AG09309 (cell line): ENCODE data around the gene HLA-DQB1.

Experiments
- DNase-seq: peaks from one replicate; pipeline ENCODE4 v3.0.0-alpha.2; 2010; ENCODE audit warnings: low read depth
- H3K4me3 ChIP-seq: 2 replicates; pipeline ENCODE4 v1.5.1; 2011; ENCODE audit warnings: mild to moderate bottlenecking, low read depth, low read length, moderate library complexity; ENCODE audit not compliant: control insufficient read depth
- CTCF ChIP-seq: IDR thresholded peaks from 2 replicates; pipeline ENCODE4 v1.5.1; 2011; ENCODE audit warnings: mild to moderate bottlenecking, low read depth, low read length, inconsistent platforms; ENCODE audit not compliant: insufficient read depth, control insufficient read depth; ENCODE audit errors: missing control alignments

The HLA-DQB1 gene

DNA sequence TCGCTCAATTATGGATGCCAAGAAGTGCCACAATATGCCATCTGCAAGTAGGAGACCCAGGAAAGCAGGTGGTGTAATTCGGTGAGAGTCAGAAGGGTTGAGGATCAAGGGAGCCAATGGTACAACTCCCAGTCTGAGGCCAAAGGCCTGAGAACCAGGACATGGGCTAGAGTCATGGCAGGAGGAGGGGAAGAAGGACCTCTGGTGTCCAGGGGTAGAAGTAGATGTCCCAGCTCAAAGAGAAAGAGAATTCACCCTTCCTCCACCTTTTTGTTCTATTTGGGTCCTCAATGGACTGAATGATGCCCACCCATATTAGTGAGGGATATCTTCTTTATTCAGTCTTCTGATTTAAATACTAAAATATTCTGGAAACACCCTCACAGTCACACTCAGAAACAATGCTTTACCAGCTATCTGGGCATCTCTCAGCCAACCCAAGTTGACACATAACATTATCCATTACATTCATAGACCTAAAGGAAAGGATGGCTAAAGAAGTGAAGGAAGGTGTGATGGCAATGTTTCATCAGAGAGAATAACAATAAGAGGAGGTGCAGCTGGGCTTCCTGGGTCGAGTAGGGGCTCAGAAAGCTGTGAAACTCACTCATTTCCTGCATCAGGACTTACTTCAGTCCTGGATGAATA, 50.4 kb downstream of the HLA-DQB1 start:
- no peak for DNase-seq
- TF ChIP-seq CTCF: no peak
- no peak overlapping the region for H3K4me3 ChIP-seq

DNA sequence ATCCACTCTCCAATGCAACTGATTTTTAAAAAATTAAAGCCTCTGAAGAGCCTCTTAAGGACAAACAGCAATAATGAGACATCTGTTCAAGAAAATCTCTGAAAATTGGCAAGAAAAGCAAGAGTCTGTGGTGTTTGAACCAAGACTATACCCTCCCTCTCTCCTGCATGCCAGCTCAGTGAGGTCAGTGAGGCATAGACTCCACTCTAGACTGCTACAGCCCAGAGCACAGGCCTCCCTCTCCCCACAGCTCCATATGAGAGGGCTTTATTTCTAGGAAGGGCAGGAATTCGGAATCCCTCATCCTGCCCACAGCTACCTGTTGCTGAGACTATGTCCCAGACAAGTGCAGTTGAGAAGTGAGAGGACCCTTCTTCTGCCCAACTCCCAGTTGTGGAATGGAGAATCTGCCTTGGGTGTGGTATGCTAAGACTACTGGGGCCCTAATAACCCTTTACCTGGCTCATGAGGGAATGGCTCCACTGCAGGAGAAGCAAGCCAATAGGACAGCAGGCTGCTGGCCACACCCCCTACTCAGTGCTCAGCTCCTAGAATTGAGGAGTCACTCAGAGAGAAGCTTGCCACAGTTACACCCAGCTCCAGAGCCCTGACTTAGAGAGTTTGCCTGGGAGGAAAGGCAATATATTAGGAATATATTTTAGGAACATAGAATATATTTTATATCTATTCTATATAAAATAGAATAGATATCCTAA, 51.9 kb downstream of the HLA-DQB1 start:
- no peak for DNase-seq
- TF ChIP-seq CTCF: no peak
- H3K4me3 ChIP-seq: no peak overlapping the region

GRCh38 chr6:32613475-32613874, 53.0 kb downstream of the HLA-DQB1 start:
- DNase-seq: no peak
- no peak overlapping the region for H3K4me3 ChIP-seq
- TF ChIP-seq CTCF: no peak

- TF ChIP-seq CTCF: no peak
- no peak for DNase-seq
- no peak overlapping the region for H3K4me3 ChIP-seq
These were observed 55.7 kb downstream of the HLA-DQB1 start for GRCh38 chr6:32610682-32611296.

DNA sequence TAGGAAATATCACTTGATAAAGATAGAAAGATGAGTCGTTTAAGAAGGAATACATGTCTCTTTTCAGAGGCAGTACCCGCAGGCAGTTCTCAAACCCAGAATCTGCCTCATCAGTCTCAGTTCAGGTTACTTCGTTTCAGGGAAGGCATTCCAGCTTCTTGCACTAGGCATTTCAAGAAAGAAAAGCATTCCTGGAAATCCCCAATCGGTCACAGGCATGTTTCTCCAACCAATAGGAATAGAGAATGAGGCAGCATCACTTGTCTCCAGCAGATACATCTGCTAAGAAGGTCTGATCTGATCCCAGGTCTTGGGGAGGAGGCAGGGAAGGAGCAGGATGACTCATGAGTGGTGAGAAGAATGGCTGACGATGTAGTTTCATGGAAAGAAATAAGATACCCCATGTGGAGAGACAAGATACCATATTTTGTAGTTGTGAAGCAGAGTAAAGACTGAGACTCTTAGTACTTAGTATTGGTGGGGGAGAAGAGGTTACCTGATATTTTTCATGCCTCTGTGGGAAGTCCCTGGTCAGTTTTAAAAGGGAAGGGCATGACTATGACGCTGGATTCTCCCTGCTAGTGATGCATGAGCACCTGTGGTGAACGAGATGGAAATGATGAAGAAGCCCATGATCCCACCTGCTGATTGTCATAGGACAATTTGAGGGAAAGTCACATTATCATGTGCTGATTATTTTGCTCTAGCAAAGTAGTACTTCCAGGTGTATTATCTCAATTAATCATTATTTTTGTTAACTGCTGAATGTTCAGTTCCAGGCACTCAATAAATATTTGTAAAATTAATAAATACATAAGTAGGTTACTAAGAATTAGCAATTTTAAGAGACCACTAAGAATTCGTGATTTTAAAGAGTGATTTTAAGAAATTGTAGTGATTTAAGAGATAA, 56.5 kb downstream of the HLA-DQB1 start:
- no peak overlapping the region for H3K4me3 ChIP-seq
- peak; percentile 85 for DNase-seq
- no peak for TF ChIP-seq CTCF
